HG02798 (cell line): Measurements from ENCODE around the gene FOXP1.

Source experiments
- ATAC-seq: cut with Tn5 transposase; IDR thresholded peaks from one replicate; pipeline ENCODE4 v1.9.1; 2021; ENCODE audit warnings: mild to moderate bottlenecking; ENCODE audit not compliant: unreplicated experiment, poor library complexity

Gene FOXP1

DNA sequence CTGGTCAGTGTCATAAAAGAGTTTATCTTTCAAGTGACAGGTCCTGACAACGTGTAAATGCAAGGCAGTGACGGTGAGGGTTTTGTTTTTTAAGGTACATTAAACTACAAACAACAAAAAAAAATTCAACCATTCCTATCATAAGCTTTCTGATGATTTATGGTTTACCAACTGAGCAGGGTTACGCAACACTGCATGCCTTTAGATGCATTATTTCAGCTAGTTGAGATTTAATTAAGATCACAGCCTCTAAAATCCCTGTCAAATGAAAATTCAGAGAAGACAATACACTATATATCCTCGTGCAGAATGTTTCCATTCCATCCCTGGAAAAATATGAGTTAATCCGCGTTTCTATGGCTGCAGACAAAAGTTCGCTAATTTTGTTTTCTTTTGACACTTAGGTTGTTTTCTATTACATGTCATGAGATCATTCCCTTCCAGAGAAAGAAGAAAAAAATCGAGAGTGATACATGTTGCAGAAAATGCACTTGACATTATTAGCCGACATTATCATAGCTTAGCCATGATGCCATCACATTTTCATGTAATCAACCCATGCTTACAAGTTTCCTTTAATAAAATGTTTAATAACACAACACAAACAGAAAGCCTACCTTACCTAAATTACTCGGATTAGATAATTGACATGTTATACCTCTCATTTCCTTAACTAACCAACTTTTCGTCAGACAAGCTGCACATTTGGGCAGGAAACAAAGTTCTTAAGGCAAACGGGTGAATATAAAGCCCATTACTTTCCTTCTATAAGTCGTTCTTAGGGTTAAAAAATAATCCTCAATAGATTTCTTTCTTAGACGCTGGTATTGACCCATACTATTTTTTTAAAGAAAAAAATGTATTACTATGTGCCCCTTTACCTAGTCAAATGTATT lies 521.2 kb downstream of the FOXP1 start:
- no peak for ATAC-seq

DNA sequence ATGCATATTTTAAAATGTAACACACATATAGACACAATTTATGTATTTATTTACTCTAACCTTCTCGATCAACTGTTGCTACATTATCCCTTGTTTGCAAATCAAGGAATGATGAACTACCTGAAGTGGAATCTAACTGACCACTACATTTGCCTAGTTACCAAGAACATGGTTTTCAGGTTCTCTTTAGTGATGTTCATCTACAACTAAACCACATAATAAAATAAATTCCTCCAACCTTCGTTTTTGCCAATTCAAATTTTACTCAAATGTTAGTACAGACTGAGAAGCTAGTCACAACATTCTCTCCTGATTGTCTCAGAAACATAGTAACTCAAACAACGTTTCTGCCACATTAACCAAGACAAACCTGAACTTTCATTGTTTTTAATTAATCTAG lies 521.9 kb downstream of the FOXP1 start:
- no peak for ATAC-seq

DNA sequence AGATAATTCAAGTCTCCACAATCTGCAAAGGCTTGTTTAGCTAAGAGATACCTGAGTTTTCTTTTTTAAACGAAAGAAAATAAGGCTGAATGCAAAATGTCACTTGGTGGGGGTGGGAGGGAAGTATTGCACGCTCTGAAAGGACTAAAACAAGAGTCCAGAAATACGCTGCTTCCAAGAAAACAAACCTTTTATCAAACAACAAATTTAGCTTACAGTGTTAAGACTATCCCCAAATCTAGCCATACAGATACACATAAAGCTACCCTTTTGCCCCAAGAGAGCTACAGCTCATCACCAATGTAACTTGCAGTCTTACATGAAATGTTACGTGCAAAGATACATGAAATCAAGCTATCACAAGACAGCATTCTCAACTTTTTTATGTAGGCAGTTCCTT lies 522.5 kb downstream of the FOXP1 start:
- ATAC-seq: no peak

DNA sequence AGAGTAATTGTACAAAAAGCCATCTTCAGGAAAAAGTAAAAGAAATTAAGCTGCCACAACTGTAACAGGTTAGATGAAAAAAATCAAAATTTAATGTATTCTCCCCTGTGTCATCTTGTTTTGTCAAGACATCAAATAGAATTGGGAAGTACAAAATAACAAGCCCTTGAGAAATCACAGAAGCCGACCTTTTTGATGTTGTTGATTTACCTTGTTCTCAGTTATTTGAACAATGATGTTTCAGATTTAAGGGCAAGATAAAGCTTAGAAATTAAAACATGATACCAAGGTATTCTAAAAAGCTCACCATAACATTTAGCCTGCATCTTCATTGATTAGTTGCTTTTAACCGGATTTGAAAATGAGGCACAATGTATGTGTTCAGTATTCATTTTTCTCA lies 523.0 kb downstream of the FOXP1 start:
- no peak for ATAC-seq

DNA sequence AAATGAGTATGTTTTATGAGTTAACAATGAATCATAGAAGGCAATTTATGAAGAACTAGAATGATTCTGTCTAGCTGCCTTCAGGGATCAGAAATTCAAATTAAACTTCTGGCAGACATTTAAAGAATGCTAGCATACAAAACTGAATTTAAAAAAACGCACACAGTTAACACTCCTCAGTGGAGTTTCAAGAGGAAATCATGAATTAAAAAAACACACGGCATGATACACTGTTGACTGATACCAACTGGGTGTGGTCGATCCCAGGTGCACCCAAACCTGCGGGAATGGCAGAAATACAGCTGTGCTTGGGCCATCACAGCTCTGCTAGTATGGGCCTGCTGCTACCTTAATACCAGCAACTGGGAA lies 526.0 kb downstream of the FOXP1 start:
- ATAC-seq: no peak

DNA sequence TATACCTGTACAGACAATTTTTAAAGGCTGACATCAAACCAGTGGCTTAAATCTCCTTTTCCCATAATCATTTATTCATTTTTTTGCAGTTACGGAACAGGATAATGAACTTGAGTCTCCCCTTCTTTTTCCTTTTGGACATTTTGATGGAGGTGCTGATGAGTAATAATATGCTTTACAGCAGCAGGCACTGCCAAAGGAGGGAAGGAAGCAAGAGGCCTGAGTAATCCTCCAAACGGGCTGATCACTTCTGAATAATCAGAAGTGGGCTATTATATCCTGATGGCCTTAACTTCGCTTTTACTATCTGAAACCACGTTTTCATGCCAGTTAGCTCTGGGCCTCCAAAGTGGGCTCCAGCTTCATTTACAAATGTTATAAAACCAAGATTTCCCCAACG lies 527.2 kb downstream of the FOXP1 start:
- ATAC-seq: no peak

DNA sequence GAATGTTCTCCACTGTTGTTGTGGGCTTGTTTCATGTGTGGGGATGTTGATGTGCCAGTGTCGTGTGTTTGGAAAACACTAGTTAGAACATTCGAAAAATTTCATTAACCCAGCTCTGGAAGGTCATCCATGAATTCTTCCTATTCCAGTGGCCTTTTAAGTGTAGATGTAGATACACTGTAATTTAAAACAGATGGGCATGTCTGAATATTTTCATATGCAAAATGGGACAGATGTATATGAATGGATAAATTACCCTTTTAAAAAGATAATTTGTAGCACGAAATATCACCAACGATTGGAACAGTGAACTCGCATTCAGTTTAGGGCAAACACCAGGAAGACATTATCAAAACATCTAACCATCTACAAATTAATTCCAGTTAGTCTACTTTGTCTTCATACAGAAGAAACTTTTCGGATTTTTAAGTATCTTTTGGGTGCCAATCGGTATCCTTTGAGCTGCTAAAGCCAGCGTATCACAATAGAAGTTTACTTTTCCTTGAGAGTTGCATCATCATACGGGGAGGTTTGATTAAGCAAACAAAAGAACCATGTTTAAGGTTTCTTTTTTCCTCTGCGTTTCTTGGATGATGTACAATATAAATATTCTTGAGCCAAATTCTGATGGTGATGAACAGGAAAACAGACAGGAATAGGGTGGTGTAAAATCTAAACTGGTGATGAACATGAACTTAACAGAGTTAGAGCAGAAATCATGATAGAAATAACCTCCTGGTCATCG lies 528.1 kb downstream of the FOXP1 start:
- no peak for ATAC-seq

DNA sequence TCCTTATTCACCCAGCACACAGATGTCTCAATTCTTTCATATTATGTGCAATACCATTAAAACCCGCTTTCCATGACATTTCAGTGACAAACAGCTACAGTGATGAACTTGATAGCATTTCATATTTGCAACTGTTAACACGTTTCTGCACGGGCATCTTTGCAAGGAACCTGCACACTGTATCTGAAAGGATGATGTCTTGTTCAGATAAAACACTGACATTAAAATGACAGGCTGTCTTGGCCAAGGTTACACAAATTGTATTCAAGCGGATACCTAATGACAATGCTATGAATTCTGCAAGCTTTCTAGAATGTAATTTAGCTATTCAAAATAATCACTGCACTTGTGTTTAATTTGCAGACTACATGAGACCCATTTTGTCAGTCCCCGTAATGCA lies 529.2 kb downstream of the FOXP1 start:
- ATAC-seq: no peak

DNA sequence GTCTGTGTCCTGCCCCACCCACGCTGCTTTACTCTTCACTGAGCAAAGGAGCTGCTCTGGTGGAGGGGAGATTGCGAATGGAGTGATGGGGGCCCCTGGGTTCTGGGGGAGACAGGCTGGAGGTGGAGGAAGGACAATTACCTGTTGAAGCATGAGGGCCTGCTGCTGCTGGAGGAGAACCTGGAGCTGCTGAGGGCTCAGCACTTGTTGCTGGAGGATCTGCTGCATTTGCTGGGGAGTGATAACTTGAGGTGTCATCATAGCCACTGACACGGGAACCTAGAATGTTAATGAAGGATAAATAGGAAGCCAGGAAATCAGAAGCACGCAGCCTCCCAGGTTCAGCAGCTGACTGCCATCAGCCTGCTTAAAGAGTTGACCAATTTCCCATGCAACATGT lies 530.0 kb downstream of the FOXP1 start:
- ATAC-seq: no peak

DNA sequence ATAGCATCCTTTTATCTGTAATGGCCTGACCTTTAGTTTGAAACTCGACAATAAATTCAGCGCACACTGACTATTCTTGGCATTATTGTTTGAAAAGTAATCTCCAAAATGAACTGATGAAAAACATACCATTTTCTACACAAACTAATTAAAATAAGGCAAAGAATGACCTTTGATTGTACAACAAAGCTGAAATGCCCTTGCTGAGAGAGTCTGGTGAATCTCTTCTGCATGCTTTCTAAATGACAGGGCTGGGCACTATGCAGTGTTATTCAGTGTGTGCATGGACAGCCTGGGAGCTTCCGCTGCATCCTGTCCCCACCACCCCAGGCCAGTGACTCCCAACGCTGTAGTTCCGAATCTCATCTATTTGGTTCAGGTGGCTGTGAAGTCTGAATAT lies 530.8 kb downstream of the FOXP1 start:
- ATAC-seq: no peak

DNA sequence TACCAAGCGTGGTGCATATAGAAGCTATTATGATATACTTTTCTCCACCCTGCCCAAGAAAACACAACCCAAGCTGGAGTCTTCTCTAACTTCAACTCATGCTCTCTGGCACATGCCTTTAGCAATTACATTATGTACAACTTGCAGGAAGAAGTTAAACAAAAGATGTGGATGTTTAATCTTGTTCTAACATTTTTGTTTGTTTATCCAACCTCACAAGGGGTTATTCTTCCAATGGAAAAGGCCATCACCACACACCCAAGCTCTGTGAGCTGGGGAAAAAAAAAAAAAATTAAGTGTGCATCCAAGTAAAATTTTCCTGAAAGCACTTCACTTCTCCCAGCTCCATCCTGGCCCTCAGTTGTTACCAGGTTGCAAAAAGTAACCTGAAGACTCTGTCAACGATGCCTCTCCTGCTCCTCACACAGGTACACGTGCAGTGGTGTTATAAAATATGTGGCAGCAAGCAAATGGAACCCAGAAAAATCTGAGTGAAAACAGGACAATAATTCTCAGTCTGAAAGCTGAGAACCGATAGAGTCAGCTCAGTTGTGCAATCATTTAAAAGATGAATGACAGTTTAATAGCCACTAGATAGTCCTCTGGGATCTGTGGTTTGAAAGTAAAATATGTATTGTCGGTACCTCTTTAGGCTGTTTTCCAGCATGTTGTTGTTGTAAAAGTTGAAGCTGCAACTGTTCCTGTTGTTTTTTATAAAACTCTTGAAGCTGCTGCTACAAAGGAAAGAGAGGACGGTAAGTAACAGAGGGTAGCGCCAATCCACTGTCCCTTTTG lies 531.4 kb downstream of the FOXP1 start:
- ATAC-seq: no peak

DNA sequence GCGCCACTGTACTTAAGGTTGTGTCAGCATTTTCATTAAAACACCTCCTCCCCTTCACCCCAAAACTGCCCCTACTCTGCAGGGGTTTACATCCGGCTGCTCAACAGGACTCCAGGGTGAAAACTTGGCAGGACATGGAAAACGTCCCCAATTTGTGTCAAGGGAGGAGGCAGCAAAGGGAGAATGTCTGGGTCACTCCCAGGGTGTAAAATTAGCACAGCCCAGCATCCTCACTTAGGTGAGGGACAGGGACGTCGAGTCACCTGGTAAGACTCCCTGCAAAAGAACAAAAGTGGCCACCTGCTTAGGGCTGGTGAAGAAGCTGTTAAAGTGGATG lies 532.3 kb downstream of the FOXP1 start:
- ATAC-seq: no peak

DNA sequence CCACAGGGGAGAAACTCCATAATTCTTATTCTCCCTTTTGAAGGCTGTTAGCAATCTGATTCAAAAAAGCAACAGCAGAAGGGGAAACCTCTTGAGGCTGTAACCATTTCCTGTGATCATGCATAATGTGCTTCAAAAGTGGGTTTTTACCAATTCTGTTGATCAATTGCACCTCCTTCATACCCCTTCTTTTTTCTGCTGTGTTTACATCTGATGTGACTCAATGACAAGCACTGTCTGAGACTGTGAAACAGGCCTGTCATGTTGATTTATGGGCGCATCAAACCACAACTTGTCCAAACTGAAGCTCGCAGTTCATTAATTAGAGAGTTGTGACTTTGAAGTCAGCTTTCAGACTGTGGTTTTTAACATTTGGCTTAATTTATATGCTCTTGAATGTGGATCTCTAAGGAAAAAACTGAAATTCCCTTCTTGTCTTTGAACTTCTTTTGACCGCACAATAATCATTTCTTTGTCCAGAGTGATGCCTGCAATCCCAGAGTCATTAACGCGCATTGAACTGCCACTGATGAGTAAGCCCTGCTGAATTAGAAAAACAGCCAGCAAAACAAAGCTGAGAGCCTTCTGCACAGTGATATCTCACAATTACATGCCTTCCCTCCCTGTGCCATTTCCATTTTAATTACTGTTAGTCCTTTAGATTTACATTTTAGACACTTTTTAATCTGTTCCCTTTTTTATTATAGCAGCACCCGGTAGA lies 532.8 kb downstream of the FOXP1 start:
- ATAC-seq: no peak

DNA sequence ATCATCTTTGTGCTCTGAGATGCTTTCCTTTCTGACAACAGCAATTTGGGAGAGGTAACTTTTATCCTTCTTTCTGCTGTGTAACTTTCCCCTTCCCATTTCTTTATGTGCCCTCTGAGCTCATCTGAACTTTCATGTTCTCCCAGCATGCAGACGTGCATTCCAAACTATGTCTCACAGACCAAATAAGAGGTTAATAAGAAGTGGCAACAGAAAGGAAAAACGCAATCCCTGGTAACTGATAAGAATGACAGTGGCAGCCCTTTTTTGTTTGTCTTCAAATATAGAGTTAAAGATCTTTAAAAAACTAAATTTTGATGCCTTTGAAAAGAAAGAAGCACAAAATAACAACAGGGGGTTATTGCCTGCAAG lies 533.4 kb downstream of the FOXP1 start:
- ATAC-seq: no peak

DNA sequence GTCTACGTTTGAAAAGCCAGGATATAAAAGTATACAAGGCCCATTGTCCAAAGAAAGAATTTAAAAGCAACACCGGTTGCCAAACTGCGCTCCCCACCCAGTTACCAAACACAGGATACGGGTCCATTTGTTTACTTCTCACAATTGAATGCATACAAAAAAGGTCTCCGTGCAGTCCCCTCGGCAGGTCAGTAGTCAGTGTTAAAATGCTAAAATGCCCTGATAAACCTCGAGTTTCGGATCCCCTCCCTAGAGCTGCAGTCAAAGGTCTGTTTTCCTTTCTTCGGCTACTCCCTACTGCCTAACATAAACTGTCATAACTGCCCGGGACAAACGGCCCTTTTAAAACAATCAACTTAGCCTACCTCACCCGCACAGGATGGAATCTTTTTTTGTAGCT lies 534.6 kb downstream of the FOXP1 start:
- no peak for ATAC-seq

DNA sequence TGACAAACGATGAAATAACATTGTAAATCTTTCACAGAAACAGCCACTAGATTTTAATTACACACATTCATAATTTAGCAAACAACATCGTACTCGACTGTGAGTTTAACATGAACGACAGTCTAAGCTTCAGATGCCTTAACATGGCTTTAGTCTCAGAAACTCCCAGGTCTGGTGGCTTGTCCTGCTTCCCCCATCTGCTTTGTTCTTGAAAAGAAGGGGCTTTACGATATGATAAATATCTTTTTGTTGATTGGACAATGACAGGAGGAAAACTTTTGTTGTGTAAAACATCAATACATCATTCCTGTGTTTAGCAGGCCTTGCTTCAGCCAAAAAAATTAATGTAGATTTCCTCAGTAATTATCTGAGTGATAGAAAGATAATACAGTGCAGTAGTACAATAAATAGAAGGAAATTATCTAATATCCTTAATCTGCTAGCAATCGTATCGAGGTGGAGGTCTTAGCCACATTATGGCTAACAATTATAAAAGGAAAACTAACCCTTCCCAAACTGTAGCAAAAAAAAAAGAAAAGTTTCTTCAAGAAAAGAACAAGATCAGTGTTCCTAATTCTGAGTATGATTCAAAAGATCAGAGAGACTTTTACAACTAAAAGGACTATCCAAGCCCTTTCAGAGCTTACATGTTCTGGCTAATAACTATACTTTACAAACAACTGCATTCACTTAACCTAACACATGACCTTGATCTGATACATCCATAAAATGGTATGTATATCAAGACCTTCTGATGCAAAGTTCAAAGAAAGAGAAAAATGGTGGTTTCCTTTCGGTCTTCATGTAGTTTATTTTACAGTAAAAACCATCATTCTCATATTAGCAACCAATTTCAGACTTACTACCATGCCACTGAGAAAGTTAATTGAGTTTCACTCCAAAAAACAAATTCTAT lies 535.7 kb downstream of the FOXP1 start:
- no peak for ATAC-seq

DNA sequence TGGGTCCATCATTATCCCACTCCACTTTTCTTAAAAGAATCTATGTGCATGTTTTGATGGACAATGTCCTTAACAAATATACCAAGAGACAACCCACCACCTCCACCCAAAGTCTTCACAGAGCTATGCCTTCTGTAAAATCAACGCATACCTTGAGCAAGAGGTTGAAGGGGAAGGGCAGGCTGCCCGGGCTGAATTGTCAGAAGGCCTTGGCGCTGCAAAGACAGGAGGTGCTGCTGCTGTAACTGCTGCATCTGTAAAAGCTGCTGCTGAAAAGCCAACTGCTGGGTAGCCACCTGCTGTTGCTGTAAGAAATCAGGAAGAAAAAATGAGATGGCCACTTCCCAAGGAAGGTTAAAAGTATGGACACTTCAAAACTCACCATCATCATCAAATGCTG lies 536.7 kb downstream of the FOXP1 start:
- no peak for ATAC-seq

DNA sequence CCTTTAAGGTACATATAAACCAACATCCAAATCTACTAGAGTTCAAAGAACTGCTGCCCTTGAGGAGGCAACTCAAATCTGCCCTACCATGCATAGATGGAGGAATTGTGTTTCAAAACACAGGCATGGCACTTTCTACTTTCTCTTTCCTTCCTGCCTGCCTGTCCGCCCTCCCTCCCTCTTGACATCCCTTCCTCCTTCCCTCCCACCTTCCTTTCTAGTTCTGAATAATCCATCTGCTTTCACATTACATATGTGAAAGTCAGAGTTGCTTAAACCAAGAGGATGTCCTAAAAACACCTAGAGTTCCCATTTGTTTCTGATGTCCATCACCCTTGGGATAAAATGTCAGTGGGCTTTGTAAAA lies 537.6 kb downstream of the FOXP1 start:
- ATAC-seq: no peak

DNA sequence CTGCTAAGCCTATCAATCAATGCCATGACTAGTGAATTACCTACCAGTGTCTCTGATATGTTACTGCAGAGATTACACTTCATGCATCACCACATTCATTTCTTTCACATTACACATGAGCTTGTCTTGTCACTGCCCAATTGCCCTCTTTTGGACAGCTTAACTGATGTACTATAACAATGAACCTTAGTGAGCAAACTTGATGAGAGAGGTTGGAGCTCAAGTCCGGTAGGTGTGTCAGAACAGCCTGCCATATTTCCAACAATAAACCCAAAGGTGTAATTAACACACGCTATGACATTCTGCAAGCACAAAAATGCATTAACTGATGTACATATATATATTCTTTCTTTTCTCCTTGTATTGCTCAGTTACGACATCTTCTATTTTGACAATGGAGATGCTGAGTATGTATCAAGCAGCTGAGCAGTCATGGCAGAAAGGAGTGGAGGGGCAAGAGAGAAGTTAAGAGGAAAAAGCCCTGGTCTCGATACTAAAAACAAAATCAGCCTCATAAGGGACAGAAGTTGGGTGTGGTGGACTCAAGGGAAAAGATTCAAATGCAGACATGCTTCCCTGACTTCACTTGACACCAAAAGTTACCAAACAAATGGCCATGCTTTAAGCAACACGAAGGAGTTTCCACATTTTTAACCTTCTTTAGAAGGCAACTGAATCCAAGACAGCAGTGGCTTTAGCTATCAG lies 538.2 kb downstream of the FOXP1 start:
- ATAC-seq: no peak
